ENCODE measurements around the gene KIAA1958.

Gene KIAA1958, protein sequence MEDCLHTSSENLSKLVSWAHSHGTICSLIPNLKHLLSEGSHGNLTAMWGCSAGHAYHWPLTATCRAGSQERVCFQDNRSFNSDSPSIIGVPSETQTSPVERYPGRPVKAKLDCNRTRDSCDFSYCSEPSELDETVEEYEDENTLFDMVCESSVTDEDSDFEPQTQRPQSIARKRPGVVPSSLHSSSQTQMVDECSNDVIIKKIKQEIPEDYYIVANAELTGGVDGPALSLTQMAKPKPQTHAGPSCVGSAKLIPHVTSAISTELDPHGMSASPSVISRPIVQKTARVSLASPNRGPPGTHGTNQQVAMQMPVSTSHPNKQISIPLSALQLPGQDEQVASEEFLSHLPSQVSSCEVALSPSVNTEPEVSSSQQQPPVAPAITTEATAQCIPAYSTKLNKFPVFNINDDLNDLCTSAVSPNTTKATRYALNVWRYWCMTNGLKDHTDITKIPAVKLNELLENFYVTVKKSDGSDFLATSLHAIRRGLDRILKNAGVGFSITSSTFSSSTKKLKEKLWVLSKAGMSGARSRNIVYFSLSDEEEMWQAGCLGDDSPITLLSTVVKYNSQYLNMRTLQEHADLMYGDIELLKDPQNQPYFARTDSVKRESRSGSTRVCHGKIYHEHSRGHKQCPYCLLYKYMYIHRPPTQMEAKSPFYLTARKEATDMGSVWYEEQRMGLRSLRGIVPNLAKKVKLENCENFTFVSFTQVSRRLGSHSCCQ

DNA sequence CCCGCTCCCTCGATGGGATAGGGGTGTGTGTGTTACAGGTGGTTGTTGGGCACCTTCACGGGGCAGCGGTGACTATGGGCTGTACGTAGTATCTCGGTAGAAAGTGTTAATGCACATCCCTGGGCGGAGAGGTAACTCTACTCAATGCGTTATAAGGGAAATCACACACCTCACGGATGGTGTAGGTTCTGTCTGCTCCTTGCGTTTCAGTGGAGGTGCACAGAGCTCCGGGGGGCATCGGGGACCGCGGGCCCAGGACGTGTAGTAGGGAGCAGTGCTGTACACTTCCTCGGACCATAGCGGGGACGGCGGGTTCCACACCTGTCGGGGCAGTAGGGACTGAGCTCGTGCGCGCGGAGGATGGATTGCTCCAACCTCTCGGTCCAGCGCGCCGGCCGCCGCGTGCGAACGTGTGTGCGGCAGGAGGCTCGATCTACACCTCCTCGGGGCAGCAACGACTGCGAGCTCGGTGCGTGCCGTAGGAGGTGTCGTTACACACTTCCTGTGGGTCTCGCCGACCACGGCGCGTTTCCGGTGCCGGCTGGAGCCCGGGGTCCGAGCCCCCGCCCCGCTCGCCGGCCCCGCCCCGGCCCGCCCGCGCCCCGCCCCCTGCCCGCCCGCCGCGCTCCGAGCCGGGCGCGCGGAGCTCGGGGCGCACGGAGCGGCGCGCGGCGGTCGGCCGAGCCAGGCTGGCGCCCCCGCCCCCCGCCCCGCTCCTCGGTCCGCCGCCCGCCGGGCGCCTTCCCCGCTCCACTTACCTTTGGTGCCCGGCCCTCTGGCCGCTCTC, at the start of gene KIAA1958:
TSS of gene KIAA1958 (plus strand) at position 607 of the 787 bp plus-strand sequence. CDS start 87,254 bp downstream, outside the sequence.
- DNase-seq, result peak in 1 of 2 experiments; percentile 20

GRCh38 chr9:112437406-112437805, 49.2 kb upstream of the KIAA1958 start:
- DNase-seq, result no peak

GRCh38 chr9:112439171-112439570, 47.5 kb upstream of the KIAA1958 start:
- no peak for DNase-seq

DNA sequence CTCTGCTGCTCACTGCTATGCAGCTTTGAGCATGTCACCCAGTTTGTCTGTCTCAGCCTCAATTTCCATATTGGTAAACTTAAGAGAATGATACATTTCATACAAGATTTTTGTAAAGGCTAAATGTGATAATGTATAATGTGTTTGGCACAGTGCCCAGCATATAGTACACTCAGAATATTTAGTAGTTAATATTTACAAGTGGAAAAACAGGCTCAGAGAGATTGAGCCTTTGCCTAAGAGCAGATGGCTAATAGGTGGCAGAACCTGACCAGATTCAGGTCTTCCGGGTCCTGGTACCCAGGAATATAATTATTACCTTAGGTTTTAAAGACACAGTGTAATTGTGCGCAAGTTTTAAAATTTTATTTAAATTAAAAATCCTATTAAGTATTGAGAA, 46.8 kb upstream of the KIAA1958 start:
- DNase-seq, result no peak

DNA sequence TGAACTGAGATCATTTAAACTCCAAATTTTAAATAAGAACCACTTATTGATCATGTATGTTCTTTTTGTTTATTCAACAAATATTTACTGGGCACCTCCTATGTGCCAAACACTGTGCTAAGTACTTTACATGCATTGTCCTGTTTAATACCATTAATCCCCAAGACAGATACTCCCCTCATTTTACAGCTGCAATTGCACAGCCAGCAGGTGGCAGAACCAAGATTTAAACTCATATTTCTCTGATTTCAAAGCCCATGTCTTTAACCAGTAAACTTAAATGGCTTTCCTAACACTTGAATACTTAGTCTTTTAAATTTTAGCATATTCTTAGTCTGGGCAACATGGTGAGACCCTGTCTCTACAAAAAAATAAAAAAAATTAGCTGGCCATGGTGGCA, 43.4 kb upstream of the KIAA1958 start:
- DNase-seq, result peak; percentile 16 to 22

DNA sequence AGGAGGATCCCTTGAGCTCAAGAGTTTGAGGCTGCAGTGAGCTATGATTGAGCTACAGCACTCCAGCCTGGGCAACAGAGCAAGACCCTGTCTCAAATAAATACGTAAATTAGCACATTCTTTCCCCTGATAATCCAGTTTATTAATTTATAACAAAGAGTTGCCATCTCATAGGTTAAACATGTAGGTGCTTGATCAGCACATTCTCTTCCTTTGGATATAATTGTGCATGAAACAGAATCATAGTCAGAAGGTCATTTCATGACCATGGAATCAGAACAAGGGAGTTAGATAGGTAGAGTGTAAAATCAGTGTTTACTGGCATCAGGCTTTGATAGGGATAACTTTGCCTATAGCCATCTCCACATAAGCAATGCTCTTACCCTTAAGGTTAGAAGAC, 43.0 kb upstream of the KIAA1958 start:
- no peak for DNase-seq

GRCh38 chr9:112445196-112445595, 41.4 kb upstream of the KIAA1958 start:
- no peak for DNase-seq

GRCh38 chr9:112446080-112446479, 40.5 kb upstream of the KIAA1958 start:
- DNase-seq, result no peak

DNA sequence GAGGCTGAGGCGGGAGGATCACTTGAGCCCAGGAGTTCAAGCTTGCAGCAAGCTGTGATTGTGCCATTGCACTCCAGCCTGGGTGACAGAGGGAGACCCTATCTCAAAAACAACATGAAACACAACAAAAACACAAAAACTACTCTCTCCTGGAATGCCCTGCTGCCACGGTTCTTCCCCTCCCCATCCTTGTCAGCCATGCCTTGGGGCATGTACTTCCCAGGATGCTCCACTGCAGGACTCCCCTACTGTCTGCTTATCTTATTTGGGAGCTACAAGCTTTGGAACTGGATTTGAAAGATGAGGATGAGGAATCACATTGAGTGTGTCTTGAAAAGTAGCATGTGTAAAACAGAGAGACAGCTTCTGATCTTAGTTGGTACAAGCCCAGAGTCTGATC, 40.1 kb upstream of the KIAA1958 start:
- no peak for DNase-seq

DNA sequence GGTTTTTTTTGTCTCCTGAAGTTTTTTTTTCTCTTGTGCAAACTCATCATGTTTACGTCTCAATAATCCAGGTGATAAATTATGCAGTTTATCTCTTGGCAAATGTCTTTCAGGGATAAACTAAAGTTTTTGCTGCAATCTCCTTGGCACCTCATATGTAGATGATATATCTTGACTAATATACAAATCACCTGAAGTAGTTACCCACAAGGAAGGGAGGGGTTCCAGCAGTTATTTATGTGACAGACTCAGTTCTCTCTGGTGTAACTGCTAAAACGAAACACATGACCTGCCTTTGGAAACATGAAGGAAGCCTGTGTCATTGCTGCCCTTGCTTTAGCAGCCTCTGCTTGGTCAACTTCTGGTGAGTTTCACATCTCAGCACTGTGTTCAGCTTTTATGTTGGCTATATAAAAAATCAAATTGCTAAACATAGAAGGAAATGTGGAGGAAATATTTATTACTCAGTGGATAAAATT, 39.3 kb upstream of the KIAA1958 start:
- DNase-seq, result no peak

DNA sequence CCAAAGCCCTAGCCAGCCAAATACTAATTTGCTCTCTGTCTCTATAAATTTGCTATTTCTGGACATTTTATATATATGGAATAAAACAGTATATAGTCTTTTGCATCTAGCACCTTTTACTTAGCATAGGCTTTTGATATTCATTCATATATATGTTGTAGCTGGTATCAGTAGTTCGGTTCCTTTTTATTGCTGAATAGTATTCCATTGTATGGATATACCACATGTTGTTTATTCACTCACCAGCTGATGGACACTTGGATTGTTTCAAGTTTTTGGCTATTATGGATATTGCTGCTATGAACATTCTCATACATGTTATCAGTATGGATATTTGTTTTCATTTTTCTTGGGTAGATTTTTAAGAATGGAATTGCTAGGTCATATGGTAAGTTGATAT, 23.8 kb upstream of the KIAA1958 start:
- DNase-seq, result no peak

DNA sequence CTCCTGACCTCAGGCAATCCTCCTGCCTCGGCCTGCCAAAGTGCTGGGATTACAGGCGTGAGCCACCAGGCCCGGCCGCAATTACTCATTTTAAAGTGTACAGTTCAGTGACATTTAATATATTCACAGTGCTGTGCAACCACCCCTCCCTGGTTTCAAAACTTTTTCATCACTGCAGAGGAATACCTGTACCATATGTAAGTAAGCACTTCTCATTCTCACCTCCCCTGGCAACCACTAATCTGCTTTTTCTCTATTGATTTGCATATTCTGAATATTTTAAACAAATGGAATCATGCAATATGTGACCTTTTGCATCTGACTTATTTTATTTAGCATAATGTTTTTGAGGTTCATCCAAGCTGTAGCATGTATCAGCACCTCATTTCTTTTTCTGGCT, 21.3 kb upstream of the KIAA1958 start:
- DNase-seq, result no peak

DNA sequence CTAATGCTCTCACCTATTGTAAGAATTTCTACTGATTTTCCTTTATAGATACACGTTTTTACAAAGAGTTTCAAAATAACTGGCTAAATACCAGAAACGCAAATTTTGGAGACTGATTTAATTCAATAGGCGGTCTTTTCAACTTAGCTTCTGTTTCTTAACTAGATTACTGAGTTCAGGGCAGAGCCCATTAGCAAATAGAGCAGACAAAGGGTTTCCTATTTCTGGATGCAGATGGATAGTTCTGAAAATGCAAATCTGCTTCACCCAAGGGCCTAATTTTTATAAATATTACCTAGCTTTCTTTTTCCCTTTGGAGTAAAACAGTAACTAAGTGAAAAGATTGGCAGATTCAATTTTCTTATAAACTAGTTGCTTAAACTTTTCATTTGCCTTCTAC, 13.6 kb upstream of the KIAA1958 start:
- DNase-seq, result no peak

GRCh38 chr9:112473986-112474385, 12.6 kb upstream of the KIAA1958 start:
- DNase-seq, result no peak

DNA sequence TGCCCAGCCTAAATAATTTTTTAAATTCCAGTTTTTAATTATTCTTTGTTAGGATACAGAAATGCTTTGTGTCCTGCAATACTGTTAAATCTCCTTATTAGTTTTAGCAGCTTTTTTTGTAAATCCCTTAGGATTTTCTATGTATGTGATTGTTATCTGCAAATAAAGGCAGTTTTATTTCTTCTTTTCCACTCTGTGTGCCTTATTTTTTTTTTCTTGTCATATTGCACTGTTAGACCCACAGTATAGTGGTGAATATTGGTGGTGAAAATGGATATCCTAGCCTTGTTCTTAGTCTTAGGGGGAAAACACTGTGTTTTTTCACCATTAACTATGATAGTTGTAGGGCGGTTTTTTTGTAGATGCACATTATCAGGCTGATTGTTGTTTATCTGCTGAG, 11.3 kb upstream of the KIAA1958 start:
- no peak for DNase-seq

GRCh38 chr9:112477330-112477729, 9.3 kb upstream of the KIAA1958 start:
- DNase-seq, result no peak

DNA sequence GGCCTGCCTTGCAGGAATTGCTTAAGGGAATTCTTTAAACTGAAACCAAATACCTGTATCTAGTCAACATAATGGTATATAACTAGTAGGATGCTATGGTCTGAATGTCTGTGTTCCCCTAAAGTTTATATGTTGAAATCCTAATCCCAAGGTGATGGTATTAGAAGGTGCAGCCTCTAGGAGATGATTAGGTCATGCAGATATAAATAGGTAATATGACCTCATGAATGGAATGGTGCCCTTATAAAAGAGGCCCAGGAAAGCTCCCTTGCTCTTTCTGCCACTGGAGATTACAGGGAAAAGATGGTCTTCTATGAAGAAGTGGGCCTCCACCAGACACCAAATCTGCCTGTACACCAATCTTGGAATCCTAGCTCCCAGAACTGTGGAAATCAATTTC, 7.4 kb upstream of the KIAA1958 start:
- DNase-seq, result no peak

DNA sequence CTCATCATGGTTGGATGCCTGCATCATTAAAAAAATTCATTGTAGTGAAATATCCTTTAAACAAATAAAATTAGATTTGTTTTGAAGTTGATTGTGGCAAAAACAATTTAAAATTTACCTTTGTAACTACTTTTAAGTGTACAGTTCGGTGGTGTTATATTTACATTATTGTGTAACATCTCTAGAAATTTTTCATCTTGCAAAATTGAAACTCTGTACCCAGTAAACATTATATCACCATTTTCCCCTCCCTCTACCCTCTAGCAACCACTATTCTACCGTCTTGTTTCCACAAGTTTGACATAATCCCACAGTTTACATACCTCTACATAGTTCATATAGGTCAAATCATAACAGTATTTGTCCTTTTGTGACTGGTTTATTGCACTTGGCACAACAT, 2.0 kb upstream of the KIAA1958 start:
- no peak for DNase-seq

GRCh38 chr9:112485574-112485973, 1.1 kb upstream of the KIAA1958 start:
- DNase-seq, result no peak

DNA sequence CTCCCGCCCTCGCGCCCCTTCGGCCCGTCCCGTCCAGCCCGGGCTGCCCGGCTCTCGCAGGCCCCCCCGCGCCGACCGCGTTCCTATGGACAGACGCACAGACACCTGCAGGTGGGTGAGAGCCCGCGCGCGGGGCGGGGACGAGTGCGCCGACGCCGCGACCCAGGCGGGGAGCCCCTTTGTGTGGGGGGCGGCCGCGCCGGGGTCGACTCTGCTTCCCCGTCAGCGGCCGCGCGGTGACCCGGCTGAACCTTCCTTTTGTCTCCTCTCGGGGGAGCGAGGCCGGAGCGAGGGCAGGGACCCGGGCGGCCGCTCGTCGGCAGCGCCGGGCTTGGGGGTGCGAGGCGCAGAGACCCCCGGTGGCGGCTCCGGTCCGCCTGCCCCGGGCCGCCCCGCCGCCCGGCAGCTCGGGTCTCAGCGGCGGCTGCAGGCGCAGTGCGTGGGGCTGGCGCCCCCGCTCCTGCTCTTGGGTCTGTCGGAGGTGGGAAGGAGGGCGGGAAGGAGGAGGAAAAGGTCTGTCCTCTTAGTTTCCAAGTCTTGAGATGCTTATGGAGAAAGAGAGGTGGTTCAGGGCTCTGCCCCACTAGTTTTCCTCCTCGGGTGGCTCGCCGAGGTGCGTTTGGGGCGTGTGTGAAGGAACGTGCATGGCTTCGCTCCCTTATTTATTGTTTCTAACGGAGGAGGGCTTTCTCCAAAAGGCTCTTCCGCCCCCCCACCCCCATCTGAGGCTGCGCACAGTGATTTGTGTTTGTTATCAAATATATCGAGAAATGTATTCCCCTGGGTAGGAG, 576 bp downstream of the KIAA1958 start:
- DNase-seq, result no peak

- no peak for DNase-seq
Measured at GRCh38 chr9:112487799-112488340, 1.2 kb downstream of the KIAA1958 start.

GRCh38 chr9:112489039-112489546, 2.5 kb downstream of the KIAA1958 start:
- no peak for DNase-seq
